ENCODE results near the gene CORO2B. TPM values are rescaled to one million over a fixed set of nuclear protein-coding genes. Genes with fewer than 3 reads are reported as not detected.

Gene CORO2B
- total RNA-seq, 4 donors from 2014 or later, result 0.70 to 9.1 (median 1.7) TPM

DNA sequence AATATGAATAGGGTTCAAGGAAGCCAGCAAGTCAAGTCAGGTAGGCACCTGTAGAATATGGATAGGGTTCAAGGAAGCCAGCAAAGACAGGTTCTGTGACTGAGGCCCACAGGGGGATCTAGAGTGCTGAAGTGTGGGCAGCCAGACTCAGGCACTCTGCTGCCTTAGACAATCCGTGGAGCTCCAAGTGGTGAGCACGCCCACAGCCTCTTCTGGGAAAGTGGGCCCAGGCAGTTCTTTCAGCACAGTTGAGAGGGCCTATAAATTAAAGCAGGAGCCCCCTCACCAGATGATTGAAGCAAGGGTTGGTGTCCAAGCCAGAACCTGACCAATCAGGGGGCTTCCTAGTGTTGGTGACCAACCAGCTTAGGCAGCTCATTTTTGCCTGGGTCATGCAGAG, 190.9 kb downstream of the CORO2B start:
- Histone ChIP-seq H3K4me1 (no peaks in the 10 kb centered on the region), H3K9me3 (no peaks in the 10 kb centered on the region), H3K4me3 (no peak overlapping the region), H3K36me3 (no peaks in the 10 kb centered on the region), H3K27me3 (no peaks in the 10 kb centered on the region), H3K27ac (no peak overlapping the region)
- no peak for TF ChIP-seq POLR2A (IDR thresholded peaks at IDR 0.05)
- TF ChIP-seq, protein P1, sequence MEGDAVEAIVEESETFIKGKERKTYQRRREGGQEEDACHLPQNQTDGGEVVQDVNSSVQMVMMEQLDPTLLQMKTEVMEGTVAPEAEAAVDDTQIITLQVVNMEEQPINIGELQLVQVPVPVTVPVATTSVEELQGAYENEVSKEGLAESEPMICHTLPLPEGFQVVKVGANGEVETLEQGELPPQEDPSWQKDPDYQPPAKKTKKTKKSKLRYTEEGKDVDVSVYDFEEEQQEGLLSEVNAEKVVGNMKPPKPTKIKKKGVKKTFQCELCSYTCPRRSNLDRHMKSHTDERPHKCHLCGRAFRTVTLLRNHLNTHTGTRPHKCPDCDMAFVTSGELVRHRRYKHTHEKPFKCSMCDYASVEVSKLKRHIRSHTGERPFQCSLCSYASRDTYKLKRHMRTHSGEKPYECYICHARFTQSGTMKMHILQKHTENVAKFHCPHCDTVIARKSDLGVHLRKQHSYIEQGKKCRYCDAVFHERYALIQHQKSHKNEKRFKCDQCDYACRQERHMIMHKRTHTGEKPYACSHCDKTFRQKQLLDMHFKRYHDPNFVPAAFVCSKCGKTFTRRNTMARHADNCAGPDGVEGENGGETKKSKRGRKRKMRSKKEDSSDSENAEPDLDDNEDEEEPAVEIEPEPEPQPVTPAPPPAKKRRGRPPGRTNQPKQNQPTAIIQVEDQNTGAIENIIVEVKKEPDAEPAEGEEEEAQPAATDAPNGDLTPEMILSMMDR (IDR thresholded peaks at IDR 0.05), result no peak
- peak in 1 of 3 donors; percentile 32 for DNase-seq

DNA sequence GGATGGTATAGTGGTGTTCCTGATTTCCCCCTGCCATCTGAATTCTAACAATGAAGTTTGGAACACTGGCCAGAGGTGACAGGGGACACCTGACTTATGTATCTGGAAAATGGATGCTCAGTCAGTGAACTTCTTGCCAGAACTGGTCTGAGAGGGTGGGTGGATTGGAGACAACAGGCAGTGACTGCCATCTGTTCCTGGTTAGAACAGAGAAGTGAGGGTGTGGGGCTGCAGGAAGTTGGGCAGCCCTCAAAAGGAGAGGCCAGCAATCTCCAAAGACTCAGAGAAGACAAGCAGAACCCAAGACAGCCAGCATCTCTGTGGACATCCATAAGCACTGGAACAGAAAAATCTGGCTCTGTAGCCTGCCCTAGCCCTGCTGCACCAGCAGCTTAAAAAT, 191.4 kb downstream of the CORO2B start:
- no peak overlapping the region for H3K27ac ChIP-seq
- no peaks in the 10 kb centered on the region for H3K36me3 ChIP-seq
- H3K4me3 ChIP-seq, result no peak overlapping the region
- H3K9me3 ChIP-seq, result no peaks in the 10 kb centered on the region
- no peaks in the 10 kb centered on the region for H3K27me3 ChIP-seq
- TF ChIP-seq, protein P1 (IDR thresholded peaks at IDR 0.05), result no peak
- no peak for TF ChIP-seq POLR2A (IDR thresholded peaks at IDR 0.05)
- peak in 1 of 3 donors; percentile 30 for DNase-seq
- H3K4me1 ChIP-seq, result no peaks in the 10 kb centered on the region

DNA sequence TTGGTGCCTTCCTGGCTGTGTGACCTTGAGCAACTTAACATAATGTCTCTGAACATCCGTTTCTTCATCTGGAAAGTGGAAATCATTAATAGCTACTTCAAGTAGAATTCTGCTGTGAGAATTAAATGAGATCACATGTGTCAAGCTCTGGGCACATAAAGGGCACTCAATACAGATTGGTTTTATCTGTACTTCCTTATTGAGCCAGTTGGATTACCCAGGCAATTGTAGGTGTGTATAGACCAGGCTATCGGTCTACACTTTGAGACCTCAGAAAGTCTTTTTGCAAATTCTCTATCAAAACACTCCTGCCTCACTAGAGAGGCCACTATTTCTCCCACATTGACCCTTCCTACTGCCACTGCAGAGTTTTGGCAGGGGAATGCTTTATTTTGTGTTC, 194.2 kb downstream of the CORO2B start:
- no peak for DNase-seq
- TF ChIP-seq, protein P1 (IDR thresholded peaks at IDR 0.05), result no peak
- no peak for TF ChIP-seq POLR2A (IDR thresholded peaks at IDR 0.05)
- no peak overlapping the region for H3K4me3 ChIP-seq
- H3K9me3 ChIP-seq, result no peaks in the 10 kb centered on the region
- no peak overlapping the region for H3K27ac ChIP-seq
- H3K36me3 ChIP-seq, result peaks cover 0 to 7% (median 0%) of the 10 kb centered on the region in 3 donors
- H3K27me3 ChIP-seq, result no peaks in the 10 kb centered on the region
- no peaks in the 10 kb centered on the region for H3K4me1 ChIP-seq

DNA sequence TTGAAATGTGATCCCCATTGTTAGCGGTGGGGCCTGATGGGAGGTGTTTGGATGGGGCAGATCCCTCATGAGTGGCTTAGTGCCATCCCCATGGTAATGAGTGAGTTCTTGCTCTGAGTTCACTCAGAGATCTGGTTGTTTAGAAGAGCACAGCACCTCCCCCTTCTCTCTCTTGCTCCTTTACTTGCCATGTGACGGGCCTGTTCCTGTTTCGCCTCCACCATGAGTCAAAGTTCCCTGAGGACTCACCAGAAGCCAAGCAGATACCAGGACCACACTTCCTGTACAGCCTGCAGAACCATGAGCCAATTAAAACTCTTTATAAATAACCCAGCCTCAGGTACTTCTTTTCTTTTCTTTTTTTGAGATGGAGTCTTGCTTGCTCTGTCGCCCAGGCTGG, 195.3 kb downstream of the CORO2B start:
- TF ChIP-seq POLR2A (IDR thresholded peaks at IDR 0.05), result no peak
- TF ChIP-seq, protein P1 (IDR thresholded peaks at IDR 0.05), result no peak
- Histone ChIP-seq H3K9me3 (no peaks in the 10 kb centered on the region), H3K36me3 (peaks cover 0 to 12% (median 0%) of the 10 kb centered on the region in 3 donors), H3K4me1 (no peaks in the 10 kb centered on the region), H3K4me3 (no peak overlapping the region), H3K27ac (no peak overlapping the region), H3K27me3 (no peaks in the 10 kb centered on the region)
- DNase-seq, result peak in 1 of 3 donors; percentile 30

DNA sequence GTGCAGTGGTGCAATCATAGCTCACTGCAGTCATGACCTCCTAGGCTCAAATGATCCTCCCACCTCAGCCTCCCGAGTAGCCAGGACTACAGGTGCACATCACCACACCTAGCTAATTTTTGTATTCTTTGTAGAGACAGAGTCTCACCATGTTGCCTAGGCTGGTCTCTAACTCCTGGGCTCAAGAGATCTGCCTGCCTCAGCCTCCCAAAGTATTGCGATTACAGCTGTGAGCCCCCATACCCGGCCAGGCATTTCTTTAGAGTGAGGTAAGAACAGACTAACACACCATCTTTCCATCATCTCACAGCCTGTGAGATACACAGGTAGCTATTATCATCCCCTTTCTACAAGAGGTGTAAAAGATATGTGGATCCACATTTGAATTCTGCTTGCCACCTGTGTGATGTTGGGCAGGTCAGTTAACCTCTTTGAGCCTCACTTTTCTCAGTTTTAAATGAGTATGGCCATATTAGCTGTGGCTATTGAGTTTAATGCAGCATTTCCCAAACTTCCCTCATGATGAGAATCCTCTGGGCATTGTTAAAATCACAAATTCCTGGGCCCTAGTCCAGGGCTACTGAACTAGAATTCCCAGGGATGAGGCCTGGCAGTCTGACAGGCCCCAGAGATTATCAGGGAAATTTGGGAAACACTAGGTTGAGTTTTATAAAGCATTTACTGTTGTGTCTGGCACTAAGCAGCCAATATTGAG, 195.9 kb downstream of the CORO2B start:
- H3K4me3 ChIP-seq, result no peak overlapping the region
- no peaks in the 10 kb centered on the region for H3K9me3 ChIP-seq
- H3K36me3 ChIP-seq, result peaks cover 0 to 18% (median 0%) of the 10 kb centered on the region in 3 donors
- H3K27me3 ChIP-seq, result no peaks in the 10 kb centered on the region
- peak overlapping the region in 1 of 4 donors; percentile 18 for H3K27ac ChIP-seq
- no peak for DNase-seq
- no peaks in the 10 kb centered on the region for H3K4me1 ChIP-seq
- TF ChIP-seq, protein P1 (IDR thresholded peaks at IDR 0.05), result no peak
- no peak for TF ChIP-seq POLR2A (IDR thresholded peaks at IDR 0.05)

Data from Peyer's patch (tissue), 4 donors.